Ramos (cell line): ENCODE measurements around the gene ZNF432.
"Not testable (repeated sequence)": the region's sequence is repeated elsewhere in the genome, so short reads cannot be mapped to it uniquely, and the experiment has no call there.

ENCODE experiments used
- in situ Hi-C: fragments of 300-500 bp; cut with MboI; formaldehyde crosslinking; loops from one replicate; pipeline ENCODE4 v1.14.3; 2022; ENCODE audit warnings: low sequenced_read_pairs; ENCODE audit not compliant: unreplicated experiment

ZNF432 gene

GRCh38 chr19:52048555-52049501 lies at the start of gene ZNF432:
Gene ZNF432 (minus strand): TSS chr19:52048838. CDS start chr19:52046868, 1,970 bp downstream.
- in situ Hi-C loops = no loop called here

GRCh38 chr19:52096416-52096815 lies 47.8 kb upstream of the ZNF432 start:
- in situ Hi-C loops = not testable (repeated sequence)

GRCh38 chr19:52095172-52096014 lies 46.8 kb upstream of the ZNF432 start, which contains the start of gene ZNF841:
Gene ZNF841 (minus strand): TSS chr19:52095765. CDS start chr19:52084801, 10,964 bp downstream.
- in situ Hi-C loops = no loop called here

- in situ Hi-C loops = no loop called here
Measured at GRCh38 chr19:52094526-52095130, 46.0 kb upstream of the ZNF432 start.

GRCh38 chr19:52086481-52086880 lies 37.8 kb upstream of the ZNF432 start:
- in situ Hi-C loops = no loop called here

- in situ Hi-C loops = no loop called here
Measured at GRCh38 chr19:52070496-52070895, 21.9 kb upstream of the ZNF432 start.

GRCh38 chr19:52069653-52070052 lies 21.0 kb upstream of the ZNF432 start:
- in situ Hi-C loops = no loop called here

- in situ Hi-C loops = no loop called here
Measured at GRCh38 chr19:52066258-52066863, 17.7 kb upstream of the ZNF432 start.

- in situ Hi-C loops = no loop called here
Measured at GRCh38 chr19:52065399-52065798, 16.8 kb upstream of the ZNF432 start.

GRCh38 chr19:52056480-52056879 lies 7.8 kb upstream of the ZNF432 start:
- in situ Hi-C loops = not testable (repeated sequence)

- in situ Hi-C loops = not testable (repeated sequence)
Measured at GRCh38 chr19:52051736-52052135, 3.1 kb upstream of the ZNF432 start.

GRCh38 chr19:52039169-52039568 lies 9.5 kb downstream of the ZNF432 start:
- in situ Hi-C loops = no loop called here

GRCh38 chr19:52034051-52034728 lies 14.4 kb downstream of the ZNF432 start:
- in situ Hi-C loops = no loop called here

GRCh38 chr19:52028780-52029123 lies 19.9 kb downstream of the ZNF432 start:
- in situ Hi-C loops = no loop called here

- in situ Hi-C loops = no loop called here
Measured at GRCh38 chr19:52028027-52028779, 20.4 kb downstream of the ZNF432 start, which contains the start of gene ZNF614. Gene ZNF614 (minus strand): TSS chr19:52028379. CDS start chr19:52025745, 2,634 bp downstream.

- in situ Hi-C loops = not testable (repeated sequence)
Measured at GRCh38 chr19:52026255-52026990, 22.2 kb downstream of the ZNF432 start.

- in situ Hi-C loops = not testable (repeated sequence)
Measured at GRCh38 chr19:52024478-52024877, 24.2 kb downstream of the ZNF432 start.

- in situ Hi-C loops = no loop called here
Measured at GRCh38 chr19:52022193-52022592, 26.4 kb downstream of the ZNF432 start.
